Activated naive CD4-positive, alpha-beta T cell treated with anti-CD3 and anti-CD28 coated beads, Interleukin-2, amount 10 ng/mL, durations not matched to agents 7 days and 5 days (primary cell): ENCODE data around the gene TRIM4.
"Not testable (repeated sequence)": the region's sequence is repeated elsewhere in the genome, so short reads cannot be mapped to it uniquely, and the experiment has no call there.

Experiments
- CTCF ChIA-PET: fragments of 350-600 bp; sonication (Branson Sonifier 250); formaldehyde crosslinking; loops from one replicate; lab custom pipeline; 2021; ENCODE audit warnings: antibody characterized with exemption; lab: Charles Lee
- DNase-seq: peaks from one replicate; pipeline ENCODE4 v3.0.0-alpha.2; 2020
- H3K27ac Mint-ChIP-seq: one replicate; pipeline ENCODE4 v1.8.0; 2021; ENCODE audit warnings: mild to moderate bottlenecking, moderate library complexity, mixed read lengths
- H3K27me3 Mint-ChIP-seq: one replicate; pipeline ENCODE4 v1.8.0; 2021; ENCODE audit warnings: mild to moderate bottlenecking, mixed read lengths
- H3K36me3 Mint-ChIP-seq: one replicate; pipeline ENCODE4 v1.8.0; 2021; ENCODE audit warnings: mixed read lengths
- H3K4me1 Mint-ChIP-seq: one replicate; pipeline ENCODE4 v1.8.0; 2021; ENCODE audit warnings: mixed read lengths
- H3K4me3 Mint-ChIP-seq: one replicate; pipeline ENCODE4 v1.8.0; 2021; ENCODE audit warnings: mild to moderate bottlenecking, moderate library complexity, mixed read lengths
- H3K9me3 Mint-ChIP-seq: one replicate; pipeline ENCODE4 v1.8.0; 2021; ENCODE audit warnings: mixed read lengths

Gene TRIM4, protein sequence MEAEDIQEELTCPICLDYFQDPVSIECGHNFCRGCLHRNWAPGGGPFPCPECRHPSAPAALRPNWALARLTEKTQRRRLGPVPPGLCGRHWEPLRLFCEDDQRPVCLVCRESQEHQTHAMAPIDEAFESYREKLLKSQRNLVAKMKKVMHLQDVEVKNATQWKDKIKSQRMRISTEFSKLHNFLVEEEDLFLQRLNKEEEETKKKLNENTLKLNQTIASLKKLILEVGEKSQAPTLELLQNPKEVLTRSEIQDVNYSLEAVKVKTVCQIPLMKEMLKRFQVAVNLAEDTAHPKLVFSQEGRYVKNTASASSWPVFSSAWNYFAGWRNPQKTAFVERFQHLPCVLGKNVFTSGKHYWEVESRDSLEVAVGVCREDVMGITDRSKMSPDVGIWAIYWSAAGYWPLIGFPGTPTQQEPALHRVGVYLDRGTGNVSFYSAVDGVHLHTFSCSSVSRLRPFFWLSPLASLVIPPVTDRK

GRCh38 chr7:99918959-99919813 is at the start of gene TRIM4:
TSS of gene TRIM4 (minus strand) at chr7:99919530. CDS start at chr7:99919401, 129 bp downstream.
- H3K27ac Mint-ChIP-seq = peak within 1 kb of the TSS; percentile 96
- H3K9me3 Mint-ChIP-seq = no peaks in the 10 kb centered on the region
- CTCF ChIA-PET = interaction anchor here (0.7 to 10.9 kb wide), 3 partner anchors 9 to 74 kb away, joined by 3 to 169 read pairs (median 18); partner anchors contain the start of gene GJC3
- peaks cover 44% of the 10 kb centered on the region for H3K36me3 Mint-ChIP-seq
- peak within 1 kb of the TSS; percentile 95 for H3K4me3 Mint-ChIP-seq
- DNase-seq = peak; percentile 94
- H3K27me3 Mint-ChIP-seq = peaks cover 5% of the 10 kb centered on the region
- H3K4me1 Mint-ChIP-seq = peaks cover 50% of the 10 kb centered on the region

GRCh38 chr7:99958564-99959227 is 39.4 kb upstream of the TRIM4 start:
- H3K27me3 Mint-ChIP-seq = peaks cover 23% of the 10 kb centered on the region

GRCh38 chr7:99955247-99955646 is 35.9 kb upstream of the TRIM4 start:
- no peaks in the 10 kb centered on the region for H3K36me3 Mint-ChIP-seq
- peaks cover 3% of the 10 kb centered on the region for H3K9me3 Mint-ChIP-seq
- no peaks in the 10 kb centered on the region for H3K4me1 Mint-ChIP-seq
- DNase-seq = no peak
- H3K4me3 Mint-ChIP-seq = no peak overlapping the region
- no peak overlapping the region for H3K27ac Mint-ChIP-seq
- CTCF ChIA-PET = no interaction called here
- peaks cover 19% of the 10 kb centered on the region for H3K27me3 Mint-ChIP-seq

More at GRCh38 chr7:99958564-99959227, 39.4 kb upstream of the TRIM4 start:
- CTCF ChIA-PET = no interaction called here
- no peaks in the 10 kb centered on the region for H3K36me3 Mint-ChIP-seq
- H3K27ac Mint-ChIP-seq = no peak overlapping the region
- H3K9me3 Mint-ChIP-seq = no peaks in the 10 kb centered on the region
- H3K4me3 Mint-ChIP-seq = no peak overlapping the region
- H3K4me1 Mint-ChIP-seq = no peaks in the 10 kb centered on the region
- DNase-seq = no peak

DNA sequence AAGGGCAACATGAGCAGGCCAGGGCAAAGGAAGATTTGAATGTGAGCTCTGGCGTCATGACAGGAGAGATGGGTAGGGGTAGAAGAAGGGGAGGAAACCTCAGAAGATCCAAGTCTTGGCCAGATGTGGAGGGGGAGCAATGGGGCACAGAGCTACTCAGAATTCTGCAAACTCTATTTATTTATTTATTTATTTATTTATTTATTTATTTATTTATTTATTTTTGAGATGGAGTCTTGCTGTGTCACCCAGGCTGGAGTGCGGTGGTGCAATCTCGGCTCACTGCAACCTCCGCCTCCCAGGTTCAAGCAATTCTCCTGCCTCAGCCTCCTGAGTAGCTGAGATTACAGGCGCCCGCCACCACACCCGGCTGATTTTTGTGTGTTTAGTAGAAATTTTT is 35.3 kb upstream of the TRIM4 start:
- H3K4me1 Mint-ChIP-seq, DNase-seq, H3K4me3 Mint-ChIP-seq, H3K36me3 Mint-ChIP-seq, H3K9me3 Mint-ChIP-seq, CTCF ChIA-PET, H3K27ac Mint-ChIP-seq: not testable (repeated sequence)
- H3K27me3 Mint-ChIP-seq = peaks cover 19% of the 10 kb centered on the region

DNA sequence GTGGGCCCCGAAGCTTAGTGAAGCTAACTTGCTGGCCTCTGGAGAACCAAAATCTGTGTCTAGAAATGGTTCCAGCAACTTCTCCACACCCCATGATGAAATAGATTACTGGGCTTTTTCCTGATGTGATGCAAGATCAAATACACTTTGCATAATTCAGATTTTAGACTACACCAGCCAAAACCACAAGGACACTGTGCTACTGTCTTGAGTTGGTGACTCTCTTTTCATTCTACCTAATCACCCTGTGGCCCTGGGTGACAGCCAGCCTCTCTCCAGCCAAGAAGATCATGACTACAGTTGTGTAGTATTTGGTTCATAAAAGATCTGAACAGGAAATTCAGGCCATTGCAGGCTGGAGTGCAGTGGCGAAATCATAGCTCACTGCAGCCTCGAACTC is 34.3 kb upstream of the TRIM4 start:
- peaks cover 20% of the 10 kb centered on the region for H3K27me3 Mint-ChIP-seq
- H3K27ac Mint-ChIP-seq = no peak overlapping the region
- no peak for DNase-seq
- CTCF ChIA-PET = no interaction called here
- H3K9me3 Mint-ChIP-seq = peaks cover 3% of the 10 kb centered on the region
- no peak overlapping the region for H3K4me3 Mint-ChIP-seq
- H3K4me1 Mint-ChIP-seq = no peaks in the 10 kb centered on the region
- H3K36me3 Mint-ChIP-seq = no peaks in the 10 kb centered on the region

- H3K27ac Mint-ChIP-seq, CTCF ChIA-PET, H3K9me3 Mint-ChIP-seq, DNase-seq, H3K4me1 Mint-ChIP-seq, H3K4me3 Mint-ChIP-seq, H3K36me3 Mint-ChIP-seq: not testable (repeated sequence)
- H3K27me3 Mint-ChIP-seq = peaks cover 26% of the 10 kb centered on the region
Measured at GRCh38 chr7:99952649-99953048, 33.3 kb upstream of the TRIM4 start.

GRCh38 chr7:99950819-99951218 is 31.5 kb upstream of the TRIM4 start:
- not testable (repeated sequence) for H3K36me3 Mint-ChIP-seq, H3K4me3 Mint-ChIP-seq, H3K9me3 Mint-ChIP-seq, H3K4me1 Mint-ChIP-seq, H3K27ac Mint-ChIP-seq, DNase-seq
- CTCF ChIA-PET = interaction anchor here (2.0 to 2.6 kb wide), 2 partner anchors 21 to 37 kb away, joined by 9 to 10 read pairs; partner anchors contain the start of gene GJC3
- H3K27me3 Mint-ChIP-seq = peaks cover 25% of the 10 kb centered on the region

- Mint-ChIP-seq H3K36me3 (no peaks in the 10 kb centered on the region), H3K4me1 (no peaks in the 10 kb centered on the region), H3K9me3 (peaks cover 3% of the 10 kb centered on the region), H3K27me3 (peaks cover 20% of the 10 kb centered on the region), H3K4me3 (no peak overlapping the region), H3K27ac (no peak overlapping the region)
- CTCF ChIA-PET = interaction anchor here (2.0 to 2.6 kb wide), 2 partner anchors 20 to 36 kb away, joined by 9 to 10 read pairs; partner anchors contain the start of gene GJC3
- no peak for DNase-seq
Measured at GRCh38 chr7:99949645-99950228, 30.4 kb upstream of the TRIM4 start.

DNA sequence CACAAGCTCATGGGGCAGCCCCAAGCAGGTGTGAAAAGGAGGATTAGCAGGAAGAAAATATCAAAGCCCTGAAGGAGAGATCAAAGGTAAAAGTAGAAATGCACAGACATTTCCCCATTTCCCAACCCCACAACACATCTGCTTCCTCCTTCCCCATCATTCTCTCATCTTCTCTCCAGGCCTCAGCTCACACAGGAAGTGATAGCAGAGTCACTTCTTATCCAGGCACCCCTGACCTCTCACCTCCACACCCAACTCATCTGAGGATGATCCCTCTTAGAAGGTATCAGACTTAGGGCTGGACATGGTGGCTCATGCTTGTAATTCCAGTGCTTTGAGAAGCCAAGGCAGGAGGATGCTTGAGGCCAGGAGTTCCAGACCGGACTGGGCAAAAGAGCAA is 28.3 kb upstream of the TRIM4 start:
- H3K9me3 Mint-ChIP-seq = peaks cover 3% of the 10 kb centered on the region
- H3K27ac Mint-ChIP-seq = no peak overlapping the region
- H3K4me3 Mint-ChIP-seq = no peak overlapping the region
- peaks cover 8% of the 10 kb centered on the region for H3K4me1 Mint-ChIP-seq
- no peaks in the 10 kb centered on the region for H3K36me3 Mint-ChIP-seq
- peaks cover 30% of the 10 kb centered on the region for H3K27me3 Mint-ChIP-seq
- no peak for DNase-seq
- CTCF ChIA-PET = interaction anchor here (1.0 kb wide), 1 partner anchor 18 kb away, joined by 4 read pairs; the partner anchor contains the start of gene GJC3

DNA sequence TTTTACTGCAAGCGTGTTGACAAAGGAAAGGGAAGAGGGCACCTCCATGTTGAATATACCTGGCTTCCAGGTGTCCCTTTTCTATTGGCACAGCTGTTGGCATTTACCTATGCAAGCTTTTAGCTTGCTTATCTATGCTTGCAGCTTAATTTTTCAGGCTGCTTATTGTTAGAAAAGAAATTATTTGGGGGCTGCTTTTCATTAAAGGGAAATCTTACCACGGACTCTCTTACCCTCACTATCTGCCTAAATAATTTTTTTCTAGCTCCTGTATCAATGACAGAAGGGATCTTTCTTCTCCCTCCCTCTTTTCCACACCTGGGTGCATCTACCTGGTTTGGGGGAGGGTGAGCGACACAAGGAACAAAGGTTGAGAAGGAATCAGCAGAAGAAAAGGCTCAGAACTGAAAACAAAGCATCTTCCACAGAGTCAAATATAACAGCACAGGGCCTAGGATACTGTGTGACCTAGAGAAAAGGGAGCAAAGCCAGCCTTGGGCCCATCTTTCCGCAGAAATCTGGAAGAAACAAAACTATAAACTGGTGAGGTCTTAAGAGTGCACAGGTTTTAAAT is 25.3 kb upstream of the TRIM4 start:
- no peak for DNase-seq
- Mint-ChIP-seq H3K27ac (no peak overlapping the region), H3K4me3 (no peak overlapping the region), H3K27me3 (peaks cover 30% of the 10 kb centered on the region), H3K4me1 (peaks cover 8% of the 10 kb centered on the region), H3K9me3 (no peaks in the 10 kb centered on the region), H3K36me3 (no peaks in the 10 kb centered on the region)
- CTCF ChIA-PET = interaction anchor here (1.1 to 1.5 kb wide), 4 partner anchors 14 to 47 kb away, joined by 3 read pairs; no protein-coding TSS in a partner anchor

DNA sequence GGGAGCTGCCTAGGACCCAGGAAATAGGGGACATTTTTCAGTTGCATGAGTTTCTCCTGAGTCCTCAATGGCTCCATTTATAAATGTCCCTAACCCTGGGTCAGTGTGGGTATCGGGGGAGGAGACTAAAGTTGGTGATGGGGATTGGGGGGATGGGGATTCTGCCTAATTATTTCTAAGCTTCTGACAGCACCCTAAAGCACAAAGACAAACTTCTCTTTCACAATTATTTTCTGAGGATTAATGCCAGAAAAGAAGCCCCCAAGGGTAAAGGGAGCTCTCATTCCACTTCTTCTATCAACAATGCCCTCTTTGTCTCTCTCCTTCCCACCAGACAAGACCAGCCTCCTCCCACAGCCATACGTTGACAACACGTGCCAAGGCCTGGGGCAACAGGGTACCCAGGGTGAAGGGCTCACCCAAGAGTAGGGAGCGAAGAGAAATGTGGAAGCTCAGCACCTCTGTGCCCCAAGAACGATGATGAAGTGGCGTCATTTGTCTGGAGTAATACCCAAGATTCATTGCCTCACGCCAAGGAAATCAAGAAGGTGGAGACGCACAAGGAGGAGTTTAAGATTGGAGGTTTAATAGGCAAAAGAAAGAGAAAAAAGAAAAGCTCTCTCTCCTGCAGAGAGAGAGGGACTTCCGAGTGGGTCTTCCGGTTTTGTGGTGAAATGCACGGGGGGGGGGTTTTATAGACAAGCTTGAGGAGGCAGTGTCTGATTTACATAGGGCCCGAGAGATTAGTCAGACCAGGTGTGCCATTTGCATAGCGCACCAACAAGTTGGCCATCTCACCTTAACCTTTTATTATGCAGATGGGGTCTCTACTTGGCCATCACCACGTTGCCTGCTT is 24.5 kb upstream of the TRIM4 start:
- Mint-ChIP-seq H3K4me3 (no peak overlapping the region), H3K4me1 (peaks cover 8% of the 10 kb centered on the region), H3K36me3 (no peaks in the 10 kb centered on the region), H3K9me3 (peaks cover 5% of the 10 kb centered on the region), H3K27ac (no peak overlapping the region), H3K27me3 (peaks cover 34% of the 10 kb centered on the region)
- no peak for DNase-seq
- CTCF ChIA-PET = interaction anchor here (1.1 to 1.2 kb wide), 3 partner anchors 14 to 48 kb away, joined by 3 read pairs; no protein-coding TSS in a partner anchor

DNA sequence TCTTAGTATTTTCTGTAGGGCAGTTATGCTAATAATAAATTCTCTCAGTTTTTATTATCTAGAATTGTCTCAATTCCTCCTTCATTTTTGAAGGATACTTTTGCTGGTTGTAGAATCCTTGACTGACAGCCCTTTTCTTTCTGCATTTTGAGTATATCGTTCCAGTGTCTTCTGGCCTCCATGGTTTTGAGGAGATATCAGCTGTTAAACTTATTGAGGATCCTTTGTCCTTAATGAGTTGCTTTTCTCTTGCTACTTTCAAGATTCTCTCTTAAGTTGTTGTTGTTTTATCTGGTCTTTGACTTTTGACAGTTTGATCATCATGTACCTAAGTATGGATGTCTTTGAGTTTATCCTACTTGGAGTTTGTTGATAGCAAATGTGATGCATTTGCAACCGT is 19.0 kb upstream of the TRIM4 start:
- no peak for DNase-seq
- H3K36me3 Mint-ChIP-seq = no peaks in the 10 kb centered on the region
- no peak overlapping the region for H3K4me3 Mint-ChIP-seq
- peaks cover 12% of the 10 kb centered on the region for H3K9me3 Mint-ChIP-seq
- CTCF ChIA-PET = interaction anchor here (1.9 kb wide), 1 partner anchor 24 kb away, joined by 10 read pairs; no protein-coding TSS in a partner anchor
- peaks cover 13% of the 10 kb centered on the region for H3K4me1 Mint-ChIP-seq
- peaks cover 27% of the 10 kb centered on the region for H3K27me3 Mint-ChIP-seq
- H3K27ac Mint-ChIP-seq = no peak overlapping the region
